NCI-H748 (cell line): Measurements from ENCODE around the gene AGPS.
"Not testable (repeated sequence)": the region's sequence is repeated elsewhere in the genome, so short reads cannot be mapped to it uniquely, and the experiment has no call there.

ENCODE experiments used
- DNase-seq: peaks from one replicate; lab custom pipeline; 2025; ENCODE audit not compliant: unreplicated experiment; lab: John Stamatoyannopoulos, UW

Gene AGPS

GRCh38 chr2:177549171-177549570 lies 156.6 kb downstream of the AGPS start:
- DNase-seq, result no peak

DNA sequence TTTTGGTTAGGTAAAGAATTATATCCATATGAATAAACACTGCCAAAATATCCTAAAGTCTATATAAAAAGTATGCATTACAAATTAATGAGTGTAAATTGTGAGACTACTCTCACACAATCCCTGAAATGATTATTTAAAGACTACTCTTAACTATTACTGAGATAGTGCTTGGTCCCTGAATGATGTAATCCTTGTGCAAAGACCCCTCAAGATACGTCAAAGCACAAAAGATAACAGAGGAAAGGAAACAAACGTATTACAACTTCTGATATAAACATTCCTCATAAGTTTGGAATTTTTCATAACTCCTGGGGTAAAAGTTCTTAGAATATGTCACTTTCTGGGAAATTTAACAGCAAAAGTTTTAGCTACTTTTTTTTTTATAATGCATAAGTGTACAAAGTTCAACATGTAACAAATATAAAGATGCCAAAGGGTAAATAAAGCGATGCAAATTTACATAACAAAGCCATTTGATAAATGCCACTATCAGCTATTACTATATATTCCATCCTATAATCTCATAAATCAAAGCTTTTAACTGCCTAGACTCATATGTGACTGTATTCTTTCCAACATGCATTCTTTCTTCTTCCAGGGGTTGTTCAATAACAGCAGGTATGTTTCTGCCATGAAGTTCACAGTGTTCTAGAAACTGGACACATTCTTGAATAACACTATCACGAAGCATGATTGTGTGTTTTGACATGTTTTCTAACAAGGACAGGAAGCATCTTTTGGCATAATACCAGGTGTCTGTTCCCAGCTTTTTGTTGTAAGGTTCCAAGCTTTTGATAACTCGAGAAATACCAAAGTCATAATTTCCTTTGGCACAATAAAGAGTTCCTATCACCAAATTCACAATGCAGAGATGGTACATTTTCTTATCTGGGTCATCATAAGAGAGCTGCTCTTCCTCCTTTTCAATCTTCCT lies 158.0 kb downstream of the AGPS start:
- DNase-seq, result no peak

DNA sequence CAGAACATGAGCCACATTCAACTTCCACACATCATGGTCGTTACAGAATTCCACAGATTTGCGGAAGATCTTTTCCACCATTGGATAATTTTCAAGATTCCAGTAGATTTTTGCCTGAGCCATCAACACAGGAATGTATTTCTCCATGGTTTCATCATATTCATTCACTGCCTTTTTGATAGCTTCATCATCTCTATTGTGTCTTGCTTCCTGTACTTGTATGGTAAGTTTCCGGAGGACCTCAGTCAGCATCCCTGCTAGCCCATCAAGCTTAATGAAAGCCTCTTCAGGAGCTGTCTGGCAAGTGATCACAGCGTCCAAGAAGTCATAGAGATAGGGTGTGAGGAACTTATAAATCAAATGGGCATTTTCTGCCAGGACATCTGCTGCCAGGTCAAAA lies 158.8 kb downstream of the AGPS start:
- not testable (repeated sequence) for DNase-seq

- DNase-seq, result no peak
Measured at GRCh38 chr2:177551989-177552421, 159.4 kb downstream of the AGPS start.

GRCh38 chr2:177552422-177553175 lies 160.0 kb downstream of the AGPS start:
- peak; percentile 96 for DNase-seq

GRCh38 chr2:177553176-177553884 lies 160.8 kb downstream of the AGPS start:
- DNase-seq, result peak; percentile 53

GRCh38 chr2:177554365-177554764 lies 161.8 kb downstream of the AGPS start:
- DNase-seq, result no peak

DNA sequence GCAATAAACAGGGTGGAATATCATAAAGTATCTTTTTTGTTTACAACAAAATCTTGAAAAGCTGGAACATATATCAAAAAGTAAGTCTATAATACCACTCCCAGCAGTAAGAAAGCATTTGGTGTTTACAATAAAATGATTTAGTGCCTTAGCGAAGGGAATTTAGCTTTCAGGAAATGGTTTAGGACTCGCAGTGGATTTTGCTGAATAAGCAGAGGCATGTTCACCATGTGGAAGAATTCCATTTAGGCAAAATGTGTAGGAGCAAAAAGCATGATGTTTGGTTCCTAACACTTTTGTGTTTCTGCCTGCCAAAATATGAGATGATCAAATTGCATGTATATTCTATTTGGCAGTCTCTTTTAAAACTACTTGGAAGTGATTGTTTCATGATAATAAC lies 163.6 kb downstream of the AGPS start:
- no peak for DNase-seq

GRCh38 chr2:177557794-177558193 lies 165.2 kb downstream of the AGPS start:
- DNase-seq, result no peak

DNA sequence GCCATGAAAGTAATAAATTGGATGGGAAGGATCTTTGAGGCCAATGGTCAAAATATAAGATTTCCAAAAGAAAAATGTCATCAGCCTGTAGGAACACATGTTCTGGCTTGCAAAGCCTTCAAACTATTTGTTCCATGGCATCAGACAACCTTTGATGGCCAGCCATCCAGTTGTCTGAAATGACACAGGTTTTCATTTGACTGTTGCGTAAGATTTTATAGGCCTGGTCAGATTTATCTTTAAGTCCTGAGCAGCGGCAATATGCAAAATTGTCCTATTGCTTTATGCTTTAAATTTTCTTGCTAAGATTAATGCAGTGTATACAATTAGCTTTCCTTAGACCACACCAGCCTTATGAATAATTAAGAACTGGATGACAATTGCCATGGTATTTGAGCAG lies 167.1 kb downstream of the AGPS start:
- DNase-seq, result no peak

DNA sequence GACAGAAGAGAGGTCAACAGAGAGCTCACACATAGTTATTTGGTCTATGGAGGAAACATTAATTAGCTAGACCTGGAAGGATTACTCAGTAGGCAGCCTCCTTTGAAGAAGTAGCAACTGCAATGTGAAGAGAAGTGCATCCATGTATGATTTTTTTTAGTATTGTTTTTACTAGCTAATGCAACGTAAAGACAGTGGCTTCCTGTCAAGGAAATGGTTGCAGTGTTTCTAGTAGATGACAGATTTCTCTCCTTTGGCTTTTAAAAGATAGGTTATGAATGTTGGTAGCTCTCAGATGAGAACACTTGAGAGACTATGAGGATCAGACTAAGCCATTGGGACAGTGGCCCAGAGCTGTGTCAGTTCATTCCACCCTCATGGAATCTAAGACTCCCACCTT lies 175.8 kb downstream of the AGPS start:
- no peak for DNase-seq

GRCh38 chr2:177568893-177569292 lies 176.3 kb downstream of the AGPS start:
- DNase-seq, result no peak

GRCh38 chr2:177572236-177572671 lies 179.7 kb downstream of the AGPS start:
- no peak for DNase-seq

DNA sequence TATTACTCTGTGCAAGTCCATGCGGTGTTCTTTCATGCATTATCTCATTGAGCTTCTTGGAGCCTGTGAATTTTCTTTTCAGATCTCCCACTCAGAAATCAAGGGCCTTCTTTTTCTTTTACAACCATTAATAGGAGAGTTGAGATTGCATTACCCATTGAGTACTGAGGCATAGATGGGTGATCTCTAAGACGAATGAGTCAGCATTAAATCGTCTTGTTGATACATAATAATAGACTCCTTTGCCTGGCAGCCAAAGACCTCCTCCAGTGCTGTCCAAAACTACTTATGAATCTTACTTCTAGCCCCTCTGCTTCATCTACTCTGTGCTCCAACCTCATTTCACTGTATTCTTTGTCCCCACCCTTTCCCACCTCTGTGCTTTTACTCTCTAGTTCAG lies 180.5 kb downstream of the AGPS start:
- no peak for DNase-seq

DNA sequence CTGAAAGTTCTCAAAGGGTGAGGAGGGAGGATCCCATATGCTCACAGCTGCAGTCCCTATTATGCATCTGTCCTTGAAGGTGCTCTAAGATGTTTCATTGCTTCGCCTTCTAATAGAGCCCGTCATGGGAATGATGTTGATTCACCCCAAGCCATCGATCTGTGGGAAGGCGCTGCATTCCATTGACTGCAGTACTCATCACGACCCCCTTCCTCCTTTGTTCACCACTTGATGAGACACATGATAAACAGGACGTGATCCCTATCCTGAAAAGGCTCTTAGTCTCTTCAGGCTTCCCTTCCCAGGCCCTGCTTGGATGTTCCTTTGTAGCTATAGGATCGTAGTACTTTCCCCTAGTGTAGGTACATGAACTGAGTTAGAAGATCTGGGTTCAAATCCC lies 181.8 kb downstream of the AGPS start:
- no peak for DNase-seq

DNA sequence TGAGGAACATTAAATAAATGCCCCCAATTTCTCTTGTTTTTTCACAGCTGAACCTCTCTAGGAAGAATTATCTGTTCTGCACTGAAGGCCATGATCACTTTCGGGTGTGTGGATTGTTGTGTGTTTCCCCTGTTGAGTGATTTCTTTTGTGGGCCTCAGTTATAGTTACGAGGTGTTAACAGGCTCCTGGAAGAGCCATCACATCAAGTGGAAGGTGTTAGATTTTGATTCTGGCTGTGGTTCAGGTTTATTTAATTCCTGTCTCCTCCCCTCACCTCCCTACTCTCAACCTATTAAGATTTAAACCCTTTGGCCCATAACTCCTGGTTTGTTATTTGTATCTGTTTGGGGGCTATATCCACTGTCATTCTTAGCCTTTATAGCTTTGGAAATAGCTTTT lies 182.8 kb downstream of the AGPS start:
- DNase-seq, result no peak

GRCh38 chr2:177577075-177577474 lies 184.5 kb downstream of the AGPS start:
- no peak for DNase-seq

DNA sequence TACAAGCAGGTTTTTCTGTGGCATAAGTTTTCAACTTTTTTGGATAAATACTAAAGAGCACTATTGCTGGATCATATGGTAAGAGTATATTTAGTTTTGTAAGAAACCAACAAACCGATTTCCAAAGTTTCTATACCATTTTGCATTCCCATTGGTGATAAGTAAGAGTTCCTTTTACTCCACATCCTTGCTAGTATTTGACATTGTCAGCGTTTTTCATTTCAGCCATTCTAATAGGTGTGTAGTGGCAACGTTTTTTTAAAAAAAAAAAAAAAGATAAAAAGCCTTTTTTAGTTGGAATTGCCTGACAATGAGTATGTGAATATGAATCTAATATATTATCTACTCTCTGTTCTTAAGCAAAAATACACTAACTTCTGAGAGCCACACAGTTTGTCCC lies 185.9 kb downstream of the AGPS start:
- no peak for DNase-seq

- no peak for DNase-seq
Measured at GRCh38 chr2:177579486-177580036, 187.0 kb downstream of the AGPS start.

- DNase-seq, result no peak
Measured at GRCh38 chr2:177582000-177582399, 189.4 kb downstream of the AGPS start.

DNA sequence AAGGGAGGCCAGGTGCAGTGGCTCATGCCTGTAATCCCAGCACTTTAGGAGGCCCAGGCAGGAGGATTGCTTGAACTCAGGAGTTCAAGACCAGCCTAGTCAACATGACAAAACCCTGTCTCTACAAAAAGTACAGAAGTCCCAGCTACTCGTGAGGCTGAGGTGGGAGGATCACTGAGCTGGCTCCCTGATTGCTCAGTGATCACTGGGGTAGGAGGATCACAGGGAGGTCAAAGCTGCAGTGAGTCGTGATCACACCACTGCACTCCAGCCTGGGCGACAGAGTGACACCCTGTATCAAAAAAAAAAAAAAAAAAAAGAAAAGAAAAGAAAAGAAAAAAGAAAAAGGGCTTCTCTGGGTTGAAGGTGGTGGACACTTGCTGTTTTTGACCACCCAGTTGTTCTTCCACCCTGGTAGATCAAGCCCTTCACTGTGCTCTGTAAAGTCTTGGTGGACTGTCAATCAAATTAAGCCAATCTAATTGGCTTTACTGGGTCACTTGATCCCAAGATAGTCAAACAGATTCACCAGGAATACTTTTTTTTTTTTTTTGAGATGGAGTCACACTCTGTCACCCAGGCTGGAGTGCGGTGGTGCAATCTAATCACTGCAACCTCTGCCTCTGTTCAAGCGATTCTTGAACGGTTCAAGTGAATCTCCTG lies 191.6 kb downstream of the AGPS start:
- no peak for DNase-seq
